Testis (tissue), 3 donors: ENCODE measurements around the gene EIF4G3. TPM values are rescaled to one million over a fixed set of nuclear protein-coding genes. Genes with fewer than 3 reads are reported as not detected.

Experiments used
- DNase-seq: peaks from one replicate; pipeline ENCODE4 v3.0.0-alpha.2; 2019
- H3K27ac ChIP-seq, 2 donors: fragments of 200-600 bp; sonication (generic); one replicate each; pipeline ENCODE4 v1.5.1; 2019
- H3K27me3 ChIP-seq: fragments of 200-600 bp; sonication (generic); one replicate; pipeline ENCODE4 v1.5.1; 2019
- H3K36me3 ChIP-seq: fragments of 200-600 bp; sonication (generic); one replicate; pipeline ENCODE4 v1.5.1; 2017; ENCODE audit warnings: low read depth; ENCODE audit errors: missing control alignments
- H3K4me1 ChIP-seq: fragments of 200-600 bp; sonication (generic); one replicate; pipeline ENCODE4 v1.5.1; 2019
- H3K4me3 ChIP-seq, 2 donors: fragments of 200-600 bp; sonication (generic); one replicate each; pipeline ENCODE4 v1.5.1; 2017 to 2019
- H3K9me3 ChIP-seq: fragments of 200-600 bp; sonication (generic); one replicate; pipeline ENCODE4 v1.5.1; 2017
- CTCF ChIP-seq, 3 experiments: fragments of 450-650 bp in 2 of 3; fragments of 200-600 bp in 1 of 3; sonication (generic) in 1 of 3; IDR thresholded peaks; one replicate each; pipeline ENCODE4 v1.5.1; 2016 to 2019; ENCODE audit warnings: antibody characterized with exemption in 3 of 3, mild to moderate bottlenecking in 2 of 3, moderate library complexity in 1 of 3
- POLR2A ChIP-seq: fragments of 450-650 bp; IDR thresholded peaks from one replicate; pipeline ENCODE4 v1.6.1; 2017; ENCODE audit warnings: antibody characterized with exemption, mild to moderate bottlenecking, moderate library complexity
- WGBS, 2 donors: methylation state at CpG; one replicate each; pipeline ENCODE4 v1.1.5; 2018; 5-methylcytosine and 5-hydroxymethylcytosine counted together
- intact Hi-C: fragments of 100-400 bp; cut with DNase I; formaldehyde crosslinking; loops from one replicate; pipeline ENCODE4 v1.15.1; 2023; ENCODE audit warnings: low total_unique reads
- polyA plus RNA-seq: library from polyadenylated mRNA; stranded (reverse); fragments of 350-450 nt; fragmentation: Illumina TruSeq; extraction: RNeasy Lipid Tissue Mini Kit (QIAGEN cat#74804); gene quantifications from one replicate; pipeline ENCODE4 v1.2.3, GENCODE V29; 2014; ENCODE audit warnings: low read depth, low replicate concordance; ENCODE audit not compliant: insufficient read depth
- total RNA-seq, 2 donors: library from RNA; depleted of rRNA; stranded (reverse); fragments of >200 nt; gene quantifications; one replicate each; pipeline ENCODE4 v1.2.3, GENCODE V29; 2016

The EIF4G3 gene
- total and polyA plus RNA-seq, 3 donors from 2014 or later: 146 to 198 (median 165) TPM

- no peak for DNase-seq
- Histone ChIP-seq H3K27ac (no peak overlapping the region), H3K4me3 (no peak overlapping the region), H3K27me3 (no peaks in the 10 kb centered on the region), H3K36me3 (no peaks in the 10 kb centered on the region), H3K4me1 (no peaks in the 10 kb centered on the region), H3K9me3 (no peaks in the 10 kb centered on the region)
- intact Hi-C loops: no loop called here
- TF ChIP-seq CTCF (IDR thresholded peaks at IDR 0.05): no peak
- no peak for TF ChIP-seq POLR2A
- WGBS, 2 donors: 17 to 31% methylated on average over 1 of the region's 1 CpG
Measured at GRCh38 chr1:21090463-21090862, 86.2 kb downstream of the EIF4G3 start.

GRCh38 chr1:21089731-21090130 lies 87.0 kb downstream of the EIF4G3 start:
- no peaks in the 10 kb centered on the region for H3K4me1 ChIP-seq
- no peak overlapping the region for H3K4me3 ChIP-seq
- no peak overlapping the region for H3K27ac ChIP-seq
- DNase-seq: no peak
- TF ChIP-seq POLR2A: no peak
- TF ChIP-seq CTCF (IDR thresholded peaks at IDR 0.05): no peak
- intact Hi-C loops: no loop called here
- H3K36me3 ChIP-seq: no peaks in the 10 kb centered on the region
- no peaks in the 10 kb centered on the region for H3K27me3 ChIP-seq
- no peaks in the 10 kb centered on the region for H3K9me3 ChIP-seq

- no peaks in the 10 kb centered on the region for H3K36me3 ChIP-seq
- DNase-seq: no peak
- intact Hi-C loops: no loop called here
- H3K27ac ChIP-seq: no peak overlapping the region
- no peaks in the 10 kb centered on the region for H3K4me1 ChIP-seq
- no peak overlapping the region for H3K4me3 ChIP-seq
- H3K27me3 ChIP-seq: no peaks in the 10 kb centered on the region
- no peaks in the 10 kb centered on the region for H3K9me3 ChIP-seq
- 93 to 94% methylated on average over 2 of the region's 2 CpGs for WGBS, 2 donors
- TF ChIP-seq CTCF (IDR thresholded peaks at IDR 0.05) (no peak), POLR2A (no peak)
Measured at GRCh38 chr1:21089299-21089698, 87.4 kb downstream of the EIF4G3 start.

- Histone ChIP-seq H3K36me3 (no peaks in the 10 kb centered on the region), H3K4me3 (no peak overlapping the region), H3K27me3 (no peaks in the 10 kb centered on the region), H3K4me1 (no peaks in the 10 kb centered on the region), H3K27ac (no peak overlapping the region), H3K9me3 (no peaks in the 10 kb centered on the region)
- WGBS, 2 donors: 66 to 67% methylated on average over 4 of the region's 4 CpGs
- intact Hi-C loops: no loop called here
- no peak for DNase-seq
- TF ChIP-seq CTCF (IDR thresholded peaks at IDR 0.05): no peak
- no peak for TF ChIP-seq POLR2A
Measured at GRCh38 chr1:21084111-21084810, 92.4 kb downstream of the EIF4G3 start.

- no peaks in the 10 kb centered on the region for H3K36me3 ChIP-seq
- whole genome bisulfite sequencing, 2 donors: 91 to 92% methylated on average over 6 of the region's 6 CpGs
- DNase-seq: no peak
- TF ChIP-seq CTCF (IDR thresholded peaks at IDR 0.05) (no peak), POLR2A (no peak)
- no peak overlapping the region for H3K4me3 ChIP-seq
- H3K27ac ChIP-seq: no peak overlapping the region
- no peaks in the 10 kb centered on the region for H3K4me1 ChIP-seq
- H3K27me3 ChIP-seq: no peaks in the 10 kb centered on the region
- H3K9me3 ChIP-seq: no peaks in the 10 kb centered on the region
- intact Hi-C loops: no loop called here
Measured at GRCh38 chr1:21082073-21082472, 94.6 kb downstream of the EIF4G3 start.
